LNCAP (cell line): Measurements from ENCODE around the gene TNFRSF25.
A peak's percentile ranks its signal among the peaks of the same experiment; 100 is the strongest.

Experiments
- CTCF ChIP-seq: fragments of 450-650 bp; IDR thresholded peaks from 2 replicates; pipeline ENCODE4 v1.5.1; 2017; ENCODE audit warnings: mild to moderate bottlenecking

The TNFRSF25 gene

GRCh38 chr1:6437012-6437700, 28.8 kb downstream of the TNFRSF25 start:
- peak; percentile 43 for TF ChIP-seq CTCF

GRCh38 chr1:6435547-6435946, 30.4 kb downstream of the TNFRSF25 start:
- TF ChIP-seq CTCF, result no peak

GRCh38 chr1:6435129-6435528, 30.8 kb downstream of the TNFRSF25 start:
- TF ChIP-seq CTCF, result no peak

- TF ChIP-seq CTCF, result no peak
Measured at GRCh38 chr1:6434186-6434585, 31.8 kb downstream of the TNFRSF25 start.

- no peak for TF ChIP-seq CTCF
Measured at GRCh38 chr1:6427441-6428390, 38.3 kb downstream of the TNFRSF25 start.

GRCh38 chr1:6426972-6427350, 39.0 kb downstream of the TNFRSF25 start:
- TF ChIP-seq CTCF, result no peak

- no peak for TF ChIP-seq CTCF
Measured at GRCh38 chr1:6426277-6426971, 39.5 kb downstream of the TNFRSF25 start.
